HG02588 (cell line): ENCODE measurements around the gene CUL4B.
"Not testable (repeated sequence)": the region's sequence is repeated elsewhere in the genome, so short reads cannot be mapped to it uniquely, and the experiment has no call there.

Experiments
- ATAC-seq: cut with Tn5 transposase; IDR thresholded peaks from one replicate; pipeline ENCODE4 v1.9.1; 2021; ENCODE audit warnings: mild to moderate bottlenecking, moderate library complexity; ENCODE audit not compliant: unreplicated experiment

The CUL4B gene

GRCh38 chrX:120534413-120535205 is 26.2 kb downstream of the CUL4B start:
- ATAC-seq = no peak

- no peak for ATAC-seq
These were observed 37.9 kb downstream of the CUL4B start for GRCh38 chrX:120522820-120523219.

DNA sequence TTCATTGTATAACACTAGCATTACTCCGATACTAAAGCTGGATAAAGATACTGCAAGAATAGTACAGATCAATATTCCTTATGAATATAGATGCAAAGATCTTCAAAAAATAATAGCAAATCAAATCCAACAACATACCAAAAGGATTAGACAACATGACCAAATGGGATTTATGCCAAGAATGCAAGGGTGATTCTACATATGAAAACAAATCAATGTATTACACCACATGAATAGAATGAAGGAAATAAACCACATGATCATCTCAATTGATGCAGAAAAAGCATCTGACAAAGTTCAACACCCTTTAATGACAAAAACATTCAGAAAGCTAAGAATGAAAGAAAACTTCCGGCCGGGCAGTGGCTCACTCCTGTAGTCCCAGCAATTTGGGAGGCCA is 42.8 kb downstream of the CUL4B start:
- no peak for ATAC-seq

GRCh38 chrX:120514236-120514635 is 46.5 kb downstream of the CUL4B start:
- no peak for ATAC-seq

DNA sequence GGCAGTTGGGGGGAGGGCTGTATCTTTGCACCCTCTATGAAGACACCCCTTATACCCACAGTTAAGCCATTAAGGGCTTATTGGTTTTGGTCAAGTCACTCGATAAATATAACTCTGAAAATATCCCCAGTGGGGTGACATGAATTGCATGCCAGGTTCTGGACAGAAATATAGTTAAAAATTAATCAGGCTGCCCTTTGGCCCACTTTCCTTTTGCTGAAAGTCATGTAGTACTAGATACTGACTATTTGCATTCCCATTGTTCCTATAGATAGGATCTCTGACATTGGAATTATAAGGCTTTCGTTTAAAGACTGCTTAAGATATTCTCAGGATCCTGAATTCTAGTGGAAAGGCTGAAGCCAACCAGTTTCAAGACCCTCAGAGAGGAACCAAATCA is 48.1 kb downstream of the CUL4B start:
- no peak for ATAC-seq

- ATAC-seq = no peak
These were observed 48.5 kb downstream of the CUL4B start for GRCh38 chrX:120512222-120512621.

GRCh38 chrX:120504569-120504968 is 56.2 kb downstream of the CUL4B start:
- no peak for ATAC-seq

- ATAC-seq = no peak
These were observed 61.3 kb downstream of the CUL4B start for GRCh38 chrX:120499301-120500072.

- ATAC-seq = not testable (repeated sequence)
These were observed 70.6 kb downstream of the CUL4B start for GRCh38 chrX:120490119-120490518.

- no peak for ATAC-seq
These were observed 74.0 kb downstream of the CUL4B start for GRCh38 chrX:120486786-120487185.

- peak; percentile 81 for ATAC-seq
These were observed 74.9 kb downstream of the CUL4B start for GRCh38 chrX:120485638-120486520.

- ATAC-seq = no peak
These were observed 75.5 kb downstream of the CUL4B start for GRCh38 chrX:120485315-120485637.

DNA sequence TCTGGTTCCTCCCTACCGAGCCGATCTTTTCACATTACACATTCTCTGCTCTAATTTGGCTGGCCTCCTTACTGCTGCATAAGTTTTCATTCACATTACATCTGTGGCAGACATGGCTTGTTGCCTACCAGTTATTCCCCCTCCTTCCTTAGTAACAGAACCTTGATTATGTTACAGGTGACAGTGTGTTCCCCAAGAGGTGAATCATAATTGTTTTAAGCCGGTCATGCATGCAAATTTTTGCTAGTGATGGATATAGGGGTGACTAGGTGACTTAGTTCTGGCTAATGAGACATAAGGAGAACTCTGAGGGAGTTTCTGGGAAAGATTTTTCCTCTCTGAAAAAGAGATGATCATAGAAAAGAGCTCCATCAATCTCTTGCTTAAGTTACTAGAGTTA is 83.3 kb downstream of the CUL4B start:
- ATAC-seq = no peak

- ATAC-seq = no peak
These were observed 84.0 kb downstream of the CUL4B start for GRCh38 chrX:120476714-120477113.

- ATAC-seq = not testable (repeated sequence)
These were observed 85.3 kb downstream of the CUL4B start for GRCh38 chrX:120475447-120475846.
